ENCODE results near the gene ITGB7.
"Not testable (repeated sequence)": the region's sequence is repeated elsewhere in the genome, so short reads cannot be mapped to it uniquely, and the experiment has no call there.

ITGB7 gene

DNA sequence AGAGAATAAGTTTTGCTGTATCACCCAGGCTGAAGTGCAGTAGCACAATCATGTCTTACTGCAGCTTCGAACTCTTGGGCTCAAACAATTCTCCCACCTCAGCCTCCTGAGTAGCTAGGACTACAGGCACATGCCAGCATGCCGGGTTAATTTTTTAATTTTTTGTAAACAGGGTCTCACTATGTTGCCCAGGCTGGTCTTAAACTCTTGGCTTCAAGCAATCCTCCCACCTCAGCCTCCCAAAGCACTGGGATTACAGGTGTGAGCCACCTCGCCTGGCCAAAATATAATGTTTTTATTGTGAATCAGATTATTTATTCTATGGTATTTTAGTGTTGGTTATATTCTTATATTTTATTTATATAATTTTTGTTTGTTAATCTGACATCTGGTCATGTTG is 30.3 kb downstream of the ITGB7 start:
- no peak for DNase-seq

DNA sequence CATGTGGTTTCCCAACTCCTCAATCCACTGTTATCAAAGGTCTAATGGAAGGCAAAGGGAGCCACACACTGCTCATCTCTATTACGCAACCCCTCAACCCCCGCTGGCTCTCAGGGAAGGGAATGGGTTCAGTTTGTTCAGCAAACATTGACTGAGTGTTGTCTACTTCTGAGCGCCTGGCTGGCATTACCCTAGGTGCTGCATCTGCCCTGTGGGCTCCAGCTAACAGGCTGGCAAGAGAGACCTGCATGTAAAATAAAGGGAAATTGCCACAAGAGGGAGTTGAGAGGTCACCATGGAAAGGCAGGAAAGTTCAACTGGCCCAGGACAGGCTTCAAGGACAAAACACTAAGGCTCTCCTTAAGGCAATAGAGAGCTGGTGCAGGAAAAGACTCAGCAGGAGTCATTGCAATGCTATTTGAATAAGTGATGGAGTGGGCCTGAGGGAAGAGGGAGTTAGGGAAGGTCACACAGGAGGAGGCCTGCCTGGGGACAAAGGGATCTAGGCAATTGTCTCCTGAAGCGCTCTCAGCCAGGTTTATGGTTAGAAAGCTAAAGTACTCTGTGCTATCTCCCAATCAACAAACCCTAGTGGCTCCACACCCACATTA is 32.1 kb downstream of the ITGB7 start:
- no peak for DNase-seq

DNA sequence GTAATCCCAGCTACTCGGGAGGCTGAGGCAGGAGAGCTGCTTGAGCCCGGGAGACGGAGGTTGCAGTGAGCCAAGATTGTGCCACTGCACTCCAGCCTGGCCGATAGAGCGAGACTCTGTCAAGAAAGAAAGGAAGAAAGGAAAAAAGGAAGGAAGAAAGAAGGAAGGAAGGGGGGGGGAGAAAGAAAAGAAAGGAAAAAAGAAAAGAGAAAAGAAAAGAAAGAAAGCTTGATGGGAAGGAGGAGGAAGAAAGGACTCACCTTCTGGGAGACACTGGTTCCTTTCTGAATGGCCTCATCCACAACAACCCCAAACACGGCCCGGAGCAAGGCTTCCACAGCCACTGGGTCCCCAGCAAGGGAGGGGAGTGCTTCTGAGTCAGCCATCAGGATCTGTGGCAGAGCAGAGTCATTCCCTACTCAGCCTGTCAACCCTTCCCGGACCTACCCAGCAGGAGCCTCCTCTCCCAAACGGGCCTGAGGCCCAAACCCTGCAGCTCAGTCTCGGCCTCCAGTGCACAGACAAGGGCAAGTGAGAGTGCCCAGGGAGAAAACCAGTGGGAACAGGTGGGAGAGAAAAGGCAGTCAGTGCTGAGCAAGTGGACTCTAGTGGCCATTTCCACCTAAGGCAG is 33.9 kb downstream of the ITGB7 start:
- no peak for DNase-seq

DNA sequence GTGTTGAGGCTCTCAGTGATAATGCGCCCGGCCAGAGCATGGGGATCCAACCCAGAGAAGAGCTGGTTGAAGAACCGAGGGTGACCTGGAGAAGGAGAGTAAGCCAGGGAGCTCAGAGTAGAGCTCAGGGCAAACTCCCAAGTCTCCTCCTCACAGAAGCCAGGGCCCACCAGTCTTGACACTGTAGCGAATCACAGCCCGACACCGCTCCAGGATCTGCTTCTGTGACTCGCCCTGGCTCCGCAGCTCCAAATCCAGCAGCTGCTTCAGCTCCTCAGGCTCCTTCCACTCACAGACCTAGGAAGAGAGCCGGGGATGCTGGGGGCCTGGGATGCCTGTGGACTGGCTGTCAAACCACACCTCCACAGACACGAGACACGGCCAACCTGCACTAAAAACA is 34.7 kb downstream of the ITGB7 start:
- DNase-seq: no peak

DNA sequence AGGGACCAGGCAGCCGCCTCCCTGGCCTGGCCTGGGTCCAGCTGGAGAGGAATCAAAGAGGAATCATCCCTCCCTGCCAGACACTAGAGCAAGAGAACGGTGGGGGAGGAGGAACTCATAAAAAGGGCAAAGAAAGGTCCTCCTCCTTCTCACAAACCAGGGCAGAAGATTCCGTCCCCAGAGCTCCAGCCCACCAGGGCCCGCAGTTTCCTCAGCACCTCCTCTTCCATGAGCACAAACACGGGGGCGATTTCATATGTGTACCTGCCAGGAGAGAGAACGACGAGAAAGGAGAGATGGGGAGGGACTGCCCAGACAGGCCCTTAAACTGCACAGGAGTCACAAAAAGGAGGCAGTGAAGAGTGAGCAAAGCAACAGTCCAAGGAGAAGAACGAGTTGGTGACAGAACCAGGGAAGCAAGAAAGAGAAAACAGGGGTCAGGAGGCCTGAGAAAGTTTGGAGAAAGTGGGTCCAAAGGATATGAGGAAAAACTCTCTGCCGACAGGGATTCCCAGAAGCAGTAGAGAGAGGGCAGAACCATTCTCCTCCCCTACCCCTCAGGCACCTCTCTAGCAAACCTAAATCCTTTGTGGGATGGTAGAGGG is 35.2 kb downstream of the ITGB7 start:
- no peak for DNase-seq

DNA sequence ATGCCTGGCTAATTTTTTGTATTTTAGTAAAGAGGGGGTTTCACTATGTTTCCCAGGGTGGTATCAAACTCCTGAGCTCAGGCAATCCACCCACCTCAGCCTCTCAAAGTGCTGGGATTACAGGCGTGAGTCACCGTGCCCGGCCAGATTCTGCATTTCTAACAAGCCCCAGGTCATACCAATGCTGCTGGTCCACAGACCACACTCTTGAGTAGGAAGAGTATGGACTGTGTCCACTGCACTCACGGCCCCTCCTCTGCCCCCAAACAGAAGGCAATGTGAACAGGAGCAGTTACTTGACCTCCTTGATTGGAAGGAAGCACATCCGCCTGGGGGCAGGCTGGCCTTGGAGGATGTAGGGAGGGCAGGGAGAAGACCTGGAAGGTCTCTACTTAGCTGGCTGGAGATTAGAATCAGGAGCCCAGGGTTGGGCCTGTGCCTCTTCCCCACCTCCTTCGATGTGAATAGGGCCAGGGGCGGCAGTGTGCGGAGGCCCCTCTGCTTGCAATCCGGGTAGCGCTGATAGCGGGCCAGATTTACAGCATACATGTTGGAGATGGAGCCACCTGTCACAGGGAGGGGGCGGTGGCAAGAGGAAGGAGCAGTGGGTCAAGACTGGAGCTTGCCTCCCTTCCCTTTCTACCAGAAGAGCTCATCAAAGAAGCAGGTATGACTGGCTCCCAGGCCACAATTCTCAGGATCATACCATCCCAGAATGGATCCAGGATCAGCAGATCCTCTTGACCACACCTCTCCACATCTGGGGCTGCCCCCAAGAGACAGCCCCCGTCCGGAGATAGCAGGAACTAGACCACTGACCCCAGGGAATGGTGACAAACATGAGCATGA is 36.0 kb downstream of the ITGB7 start:
- DNase-seq: no peak

DNA sequence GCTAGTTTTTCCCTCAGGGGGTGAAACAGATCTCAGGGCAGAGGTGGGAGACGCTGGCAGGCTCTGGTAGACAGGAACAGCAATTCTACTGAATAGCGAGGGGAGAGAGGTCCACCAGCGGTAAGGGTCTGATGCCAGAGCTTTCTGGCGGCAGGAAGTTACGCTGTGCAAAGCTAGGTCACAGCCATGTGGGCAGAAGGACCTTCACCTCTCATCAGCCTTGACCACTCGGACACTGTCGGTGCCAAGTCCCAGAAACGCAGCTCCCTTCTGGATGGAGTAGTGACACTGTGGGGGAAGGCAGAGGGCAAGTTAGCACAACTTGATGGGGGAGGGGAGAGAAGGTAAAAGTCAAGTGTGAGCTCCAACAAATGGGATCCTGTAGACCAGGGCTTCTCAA is 36.8 kb downstream of the ITGB7 start:
- DNase-seq: no peak

DNA sequence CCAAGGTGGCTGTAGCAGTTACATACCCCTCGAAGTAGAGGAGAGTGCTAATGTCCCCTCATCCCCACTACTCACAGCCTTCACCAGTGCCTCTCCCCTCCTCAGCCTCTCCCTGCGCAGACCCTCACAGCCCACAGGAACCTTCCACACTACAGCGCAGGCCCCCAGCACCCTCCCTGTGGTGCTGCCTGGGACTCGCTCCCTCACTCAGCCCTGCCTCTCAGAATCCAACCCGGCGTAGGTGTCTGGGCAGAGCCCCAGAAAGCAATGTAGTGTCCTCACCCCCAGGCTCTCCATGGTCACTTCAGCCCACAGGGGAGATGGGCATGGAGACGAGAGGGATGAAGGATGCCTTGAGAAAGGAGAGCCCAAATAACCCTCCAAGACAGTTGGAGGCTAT is 37.4 kb downstream of the ITGB7 start:
- no peak for DNase-seq

DNA sequence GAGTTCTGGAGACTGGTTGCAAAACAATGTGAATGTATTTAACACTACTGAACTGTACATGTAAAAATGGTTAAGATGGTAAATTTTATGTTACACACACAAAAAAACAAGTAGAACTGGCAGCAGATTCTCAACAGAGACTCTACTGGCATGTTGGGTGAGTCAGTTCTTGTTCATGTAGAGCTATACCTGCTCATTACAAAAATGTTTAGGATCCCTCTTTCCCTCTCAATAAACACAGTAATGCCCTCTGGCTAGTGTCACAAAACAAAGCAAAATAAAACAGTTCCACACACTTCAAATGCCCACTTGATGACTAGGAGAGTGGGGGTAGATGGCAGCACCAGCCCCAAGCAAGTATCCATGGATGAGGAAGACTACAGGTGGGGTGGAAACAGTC is 40.2 kb downstream of the ITGB7 start:
- no peak for DNase-seq

DNA sequence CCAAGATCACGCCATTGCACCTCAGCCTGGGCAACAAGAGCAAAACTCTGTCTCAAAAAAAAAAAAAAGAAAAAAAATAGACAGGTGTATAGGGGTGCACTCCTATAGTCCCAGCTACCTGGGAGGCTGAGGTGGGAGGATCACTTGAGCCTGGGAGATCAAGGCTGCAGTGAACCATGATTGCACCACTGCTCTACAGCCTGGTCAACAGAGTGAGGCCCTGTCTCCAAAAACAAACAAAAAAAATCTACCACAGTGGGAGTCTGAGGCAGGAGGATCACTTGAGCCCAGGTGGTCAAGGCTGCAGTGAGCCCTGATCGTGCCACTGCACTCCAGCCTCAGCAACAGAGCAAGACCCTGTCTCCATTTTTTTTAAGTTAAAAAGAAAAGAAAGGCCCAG is 44.0 kb downstream of the ITGB7 start:
- not testable (repeated sequence) for DNase-seq

DNA sequence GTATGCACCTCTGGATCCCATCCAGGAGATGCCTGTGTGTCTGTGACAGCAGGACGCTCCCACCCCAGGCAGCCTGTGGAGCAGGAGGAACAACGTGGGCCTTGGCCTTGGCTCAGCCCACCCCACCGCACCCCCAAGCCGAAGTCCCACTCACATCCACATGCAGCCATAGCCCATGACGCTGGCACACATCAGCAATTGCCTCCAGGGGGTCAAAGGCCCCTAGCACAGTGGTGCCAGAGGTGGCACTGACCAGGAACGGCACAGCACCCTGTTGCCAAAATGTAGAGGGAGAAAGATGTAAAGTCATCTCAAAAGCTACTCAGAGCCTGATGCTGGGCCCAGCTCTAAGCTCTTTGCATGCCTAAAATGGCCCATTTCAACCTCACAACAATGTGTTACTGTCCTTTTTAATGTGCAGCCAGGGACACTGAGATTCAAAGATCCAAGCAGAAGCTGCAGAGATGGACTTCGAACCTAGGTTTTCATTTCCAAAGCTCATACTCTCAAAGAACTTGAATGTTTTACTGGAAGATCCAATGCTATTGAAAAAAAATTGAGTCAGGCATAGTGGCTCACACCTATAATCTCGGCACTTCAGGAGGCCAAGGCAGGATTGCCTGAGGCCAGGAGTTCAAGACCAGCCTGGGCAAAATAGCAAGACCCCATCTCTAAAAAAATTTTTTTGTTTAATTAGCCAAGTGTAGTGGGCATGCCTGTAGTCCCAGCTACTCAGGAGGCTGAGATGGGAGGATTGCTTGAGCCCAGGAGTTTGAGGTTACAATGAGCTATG is 45.7 kb downstream of the ITGB7 start:
- DNase-seq: no peak

DNA sequence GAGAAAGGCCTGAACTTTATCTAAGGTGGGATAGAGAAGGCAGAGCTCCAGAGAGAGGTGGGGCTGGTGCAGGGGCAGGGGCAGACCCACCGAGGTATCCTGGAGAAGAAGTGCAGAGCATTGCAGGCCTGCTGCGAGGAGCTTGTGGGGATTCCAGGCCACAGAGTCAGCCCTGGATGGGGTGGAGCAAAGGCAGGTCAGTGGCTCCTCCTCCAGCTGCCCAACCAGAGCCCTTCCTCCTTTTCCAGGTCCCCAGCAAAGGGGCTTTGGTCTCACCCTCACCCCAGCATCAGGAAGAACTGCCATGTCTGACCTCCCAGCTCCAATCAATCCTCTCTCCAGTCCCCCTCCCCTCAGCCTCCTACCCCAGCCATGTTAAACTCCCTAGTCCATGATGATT is 46.4 kb downstream of the ITGB7 start:
- DNase-seq: no peak

DNA sequence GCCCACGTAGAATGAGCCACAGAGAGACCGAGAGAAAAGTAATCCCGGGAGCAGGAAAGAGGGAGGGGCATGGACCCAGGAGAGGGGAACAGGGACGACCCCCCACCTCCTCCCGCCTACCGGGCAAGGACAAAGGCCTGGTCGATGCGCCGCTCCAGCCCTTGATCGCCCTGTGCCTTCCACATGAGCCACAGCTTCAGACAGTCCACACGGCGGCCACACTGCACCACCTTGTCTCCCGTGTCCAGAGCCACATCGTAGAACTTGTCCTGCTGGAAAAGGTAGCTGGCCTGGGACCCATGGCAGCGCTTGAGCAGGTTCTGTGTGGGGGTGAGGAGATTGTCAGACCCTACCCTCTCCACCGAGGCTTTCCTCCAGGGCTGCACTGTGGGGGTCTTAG is 47.1 kb downstream of the ITGB7 start:
- no peak for DNase-seq

DNA sequence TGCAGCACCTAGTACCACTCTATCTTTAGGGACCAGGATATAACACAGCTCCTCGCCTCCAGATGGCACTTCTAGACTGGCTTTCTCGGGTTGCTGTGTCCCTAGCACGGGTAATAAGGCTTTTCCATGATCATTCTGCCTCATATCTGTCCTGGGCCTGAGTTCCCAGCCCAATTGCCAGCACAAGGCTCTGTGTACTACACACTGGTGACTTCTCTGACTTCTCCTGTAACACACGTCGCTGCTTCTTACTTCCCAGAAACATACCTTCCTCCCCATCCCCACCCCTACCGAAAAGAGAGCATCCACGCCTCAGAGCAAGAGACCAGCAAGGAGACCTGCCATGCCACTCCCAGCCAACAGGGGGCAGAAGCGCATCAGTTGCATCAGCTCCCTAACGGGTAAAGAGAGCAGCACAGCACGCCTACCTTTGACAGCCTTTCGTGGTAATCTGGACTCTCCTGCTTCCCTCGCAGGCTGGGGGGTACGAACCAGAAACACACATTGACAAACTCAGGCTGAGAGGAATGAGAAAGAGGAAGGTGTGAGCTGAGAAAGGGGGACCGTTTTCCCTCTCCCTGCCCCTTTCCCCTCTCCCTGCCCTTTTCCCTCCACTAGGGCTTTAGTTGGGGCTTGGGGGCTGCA is 47.7 kb downstream of the ITGB7 start:
- DNase-seq: peak; percentile 87

DNA sequence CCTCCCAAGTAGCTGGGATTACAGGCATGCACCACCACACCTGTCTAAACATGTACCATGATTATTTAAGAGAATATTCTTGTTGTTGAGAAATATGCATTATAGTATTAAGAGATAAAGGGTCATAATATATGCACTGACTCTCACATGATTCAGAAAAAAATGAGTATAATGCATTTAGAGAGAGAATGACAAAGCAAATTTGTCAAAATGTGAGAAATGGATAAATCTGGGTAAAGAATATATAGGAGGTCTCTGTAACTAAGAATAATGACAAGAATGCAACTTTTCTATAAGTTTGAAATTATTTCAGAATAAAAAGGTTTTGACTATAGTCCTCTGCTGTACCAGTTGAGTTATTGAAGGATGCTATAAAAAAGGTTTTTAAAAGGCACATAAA is 54.7 kb downstream of the ITGB7 start:
- no peak for DNase-seq

DNA sequence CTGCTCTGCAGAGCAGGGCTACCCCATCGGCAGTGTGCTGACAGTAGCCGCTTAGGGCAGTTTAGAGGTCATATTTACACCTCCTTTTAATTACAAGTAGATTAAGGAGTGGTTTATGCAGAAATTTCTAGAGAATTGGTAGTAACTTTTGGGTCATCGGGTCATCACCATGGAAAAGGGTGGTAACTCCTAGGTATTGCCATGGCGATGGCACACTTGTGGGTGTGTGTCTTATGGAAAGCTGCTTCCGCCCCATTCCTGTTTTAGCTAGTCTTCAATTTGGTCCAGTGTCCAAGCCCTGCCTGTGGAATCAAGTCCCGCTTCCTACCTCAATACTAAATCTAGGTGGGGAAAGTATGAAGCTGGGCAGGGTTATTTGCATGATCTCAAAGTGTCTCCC is 56.0 kb downstream of the ITGB7 start:
- DNase-seq: no peak

DNA sequence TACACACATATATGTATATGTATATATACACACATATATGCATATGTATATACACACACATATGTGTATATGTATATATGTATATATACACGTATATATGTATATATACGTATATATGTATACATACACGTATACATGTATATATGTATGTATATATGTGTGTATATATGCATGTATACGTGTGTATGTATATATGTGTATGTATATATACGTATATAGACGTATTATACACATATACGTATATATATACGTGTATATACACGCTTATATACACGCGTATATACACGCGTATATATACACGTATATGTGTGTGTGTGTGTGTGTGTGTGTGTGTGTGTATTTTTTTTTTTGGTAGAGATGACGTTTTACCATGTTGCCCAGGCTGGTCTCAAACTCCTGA is 59.4 kb downstream of the ITGB7 start:
- no peak for DNase-seq

DNA sequence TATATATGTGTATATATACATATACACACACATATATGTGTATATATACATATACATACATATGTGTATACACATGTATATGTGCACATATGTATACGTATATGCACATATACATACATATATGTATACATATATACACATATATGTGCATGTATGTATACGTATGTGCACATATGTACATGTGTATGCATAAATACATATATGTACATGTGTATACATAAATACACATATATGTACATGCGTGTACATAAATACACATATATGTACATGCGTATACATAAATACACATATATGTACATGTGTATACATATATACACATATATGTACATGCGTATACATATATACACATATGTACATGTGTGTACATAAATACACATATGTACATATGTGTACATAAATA is 59.9 kb downstream of the ITGB7 start:
- DNase-seq: no peak

DNA sequence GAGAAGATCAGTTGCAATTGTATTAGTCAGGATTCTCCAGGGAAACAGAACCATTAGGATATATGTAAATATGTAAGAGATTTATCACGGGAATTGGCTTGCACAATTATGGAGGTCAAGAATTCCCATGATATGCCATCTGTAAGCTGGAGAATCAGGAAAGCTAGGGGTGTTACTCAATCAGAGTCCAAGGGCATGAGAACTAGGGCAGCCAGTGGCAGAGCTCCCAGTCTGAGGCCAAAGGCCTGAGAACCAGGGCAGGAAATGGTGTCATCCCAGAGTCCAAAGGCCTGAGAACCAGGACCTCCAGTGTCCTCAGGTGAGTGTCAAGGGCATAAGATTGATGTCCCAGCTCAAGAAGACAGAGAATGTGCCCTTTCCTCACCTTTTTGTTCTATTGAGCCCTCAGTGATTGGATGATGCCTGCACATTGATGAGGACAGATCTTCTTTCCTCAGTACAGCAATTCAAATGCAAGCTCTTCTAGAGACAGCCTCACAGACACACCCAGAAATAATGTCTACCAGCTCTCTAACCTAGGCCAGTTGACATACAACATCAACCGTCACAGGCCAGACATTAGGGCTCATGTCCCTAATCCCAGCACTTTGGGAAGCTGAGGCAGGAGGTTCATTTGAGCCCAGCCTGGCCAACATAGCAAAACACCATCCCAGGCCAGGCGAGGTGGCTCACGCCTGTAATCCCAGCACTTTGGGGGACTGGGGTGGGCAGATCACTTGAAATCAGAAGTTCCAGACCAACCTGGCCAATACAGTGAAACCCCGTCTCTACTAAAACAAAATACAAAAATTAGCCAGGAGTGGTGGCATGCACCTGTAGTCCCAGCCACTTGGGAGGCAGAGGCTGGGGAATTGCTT is 61.4 kb downstream of the ITGB7 start:
- no peak for DNase-seq

DNA sequence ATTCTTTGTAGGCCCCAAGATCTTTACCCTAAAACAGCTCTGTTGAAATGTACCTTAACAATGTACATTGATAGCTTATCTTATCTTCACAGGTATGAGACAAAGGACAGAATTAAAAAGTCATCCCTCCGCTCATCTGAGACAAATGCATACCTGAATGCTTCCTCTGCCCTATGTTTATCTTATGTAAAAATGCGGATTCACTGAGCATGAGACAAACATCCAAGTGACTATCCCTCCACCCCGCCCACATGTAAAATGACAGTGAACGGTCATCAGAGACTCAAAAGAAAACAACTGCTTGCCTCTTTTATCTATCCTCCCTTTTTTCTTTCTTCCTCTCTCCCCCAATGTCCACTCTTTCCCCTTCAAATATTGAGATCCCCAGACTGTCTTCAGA is 63.7 kb downstream of the ITGB7 start:
- no peak for DNase-seq

Measured in stimulated activated CD4-positive, alpha-beta T cell treated with anti-CD3 and anti-CD28 coated beads, Interleukin-12 subunit alpha, Interleukin-12 subunit beta, amount 100 ng/mL, for 4 hours (primary cell).